SH-SY5Y (cell line): ENCODE results near the gene CRAT.

Experiments
- GATA2 ChIP-seq: IDR thresholded peaks from 2 replicates; pipeline ENCODE4 v1.6.1; 2011; ENCODE audit warnings: mild to moderate bottlenecking, low read depth, low read length
- GATA3 ChIP-seq: IDR thresholded peaks from 2 replicates; pipeline ENCODE4 v1.6.1; 2011; ENCODE audit warnings: low read depth, mild to moderate bottlenecking, low read length, moderate library complexity

Gene CRAT

GRCh38 chr9:129054163-129054851, 56.3 kb downstream of the CRAT start:
- no peak for TF ChIP-seq GATA2

GRCh38 chr9:129053020-129053419, 57.6 kb downstream of the CRAT start:
- no peak for TF ChIP-seq GATA2
- TF ChIP-seq GATA3 = no peak

- TF ChIP-seq GATA3 (no peak), GATA2 (no peak)
Observed at GRCh38 chr9:129052592-129052991, 58.0 kb downstream of the CRAT start.
